Embryonic facial prominence (tissue), 1 donor: ENCODE measurements around the gene PCDH1.

Experiments used
- DNase-seq: peaks from one replicate; pipeline ENCODE4 v3.0.0-alpha.2; 2016; ENCODE audit errors: extremely low spot score

PCDH1 gene

GRCh38 chr5:141873933-141874261 is 4.3 kb downstream of the PCDH1 start:
- DNase-seq, result no peak

- DNase-seq, result no peak
Measured at GRCh38 chr5:141872496-141873356, 5.5 kb downstream of the PCDH1 start.

DNA sequence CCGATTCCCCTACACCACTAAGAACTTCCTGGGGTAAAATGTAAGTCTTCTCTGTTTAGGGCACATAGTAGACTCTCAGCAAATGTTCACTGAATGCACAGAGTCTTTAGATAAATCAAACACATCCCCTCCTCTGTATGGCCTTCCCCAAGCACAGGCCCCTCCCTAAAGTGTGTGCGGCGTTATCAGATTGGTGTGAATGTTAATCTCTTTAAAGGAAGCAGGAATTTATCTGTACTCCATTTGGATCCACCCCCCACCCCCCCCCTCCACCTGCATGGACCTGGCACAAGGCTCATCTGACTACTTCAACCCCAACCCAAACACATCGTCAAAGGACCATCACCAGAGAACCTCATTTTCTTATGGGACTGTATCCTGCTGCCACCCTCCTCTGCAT is 6.3 kb downstream of the PCDH1 start:
- no peak for DNase-seq

DNA sequence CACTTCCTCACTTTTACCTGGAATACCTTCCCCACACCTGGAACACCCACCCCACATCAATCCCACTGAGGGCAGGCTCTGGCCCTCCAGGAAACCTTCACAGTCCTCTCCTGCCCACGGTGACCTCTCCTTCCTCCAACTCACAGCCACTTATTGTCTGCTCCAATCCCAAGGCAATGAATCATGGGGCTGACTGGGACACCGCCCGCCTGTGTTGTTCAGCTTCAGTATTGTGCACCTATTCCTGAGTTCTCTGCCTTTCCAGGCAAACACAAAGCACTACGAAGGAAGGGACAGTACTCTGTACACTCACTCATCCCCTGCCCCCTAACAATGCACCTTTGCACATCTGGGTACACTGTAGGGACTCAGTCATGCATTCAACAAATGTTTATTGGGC is 7.3 kb downstream of the PCDH1 start:
- no peak for DNase-seq

GRCh38 chr5:141870228-141870627 is 8.0 kb downstream of the PCDH1 start:
- no peak for DNase-seq

DNA sequence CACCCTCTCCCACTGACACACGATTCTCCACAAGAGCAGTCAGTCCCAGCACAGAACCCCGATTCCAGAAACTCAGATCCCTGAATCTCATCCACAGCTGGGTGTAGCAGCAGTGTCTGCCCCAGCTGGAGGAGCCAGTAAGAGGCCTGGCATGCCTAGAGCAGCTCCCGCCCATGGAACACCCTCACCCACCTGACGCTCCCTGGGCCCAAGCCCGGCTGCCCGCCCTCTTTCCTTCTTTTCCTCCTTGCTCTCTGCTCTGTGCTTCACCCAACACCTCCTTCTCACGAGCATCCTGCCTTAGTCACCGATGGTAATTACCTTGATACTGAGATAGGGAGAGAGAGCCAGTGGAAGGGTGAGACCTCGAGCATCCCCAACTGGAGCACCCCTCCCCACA is 8.7 kb downstream of the PCDH1 start:
- no peak for DNase-seq

DNA sequence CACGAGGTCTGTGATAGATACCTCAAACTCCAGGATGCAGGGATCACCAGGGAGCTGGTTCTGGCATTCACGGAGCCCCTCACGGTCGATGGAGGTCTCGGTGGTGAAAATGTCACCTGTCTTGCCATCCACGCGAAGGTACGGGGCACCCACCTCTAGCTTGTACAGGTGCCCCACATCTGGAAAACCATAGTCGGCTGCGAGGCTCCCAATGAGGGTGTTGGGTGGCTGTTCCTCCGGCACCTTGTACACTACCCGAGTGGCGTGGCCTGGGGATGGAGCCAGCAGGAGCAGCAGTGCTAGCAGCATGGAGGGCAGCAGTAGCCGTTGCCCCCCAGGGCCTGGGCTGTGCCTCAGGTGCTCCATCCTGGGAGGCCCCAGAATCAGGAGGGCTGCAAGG is 9.2 kb downstream of the PCDH1 start:
- no peak for DNase-seq

- no peak for DNase-seq
Measured at GRCh38 chr5:141868541-141868940, 9.7 kb downstream of the PCDH1 start.

GRCh38 chr5:141867651-141868050 is 10.6 kb downstream of the PCDH1 start:
- no peak for DNase-seq

- DNase-seq, result no peak
Measured at GRCh38 chr5:141867139-141867538, 11.1 kb downstream of the PCDH1 start.

GRCh38 chr5:141866096-141866495 is 12.1 kb downstream of the PCDH1 start:
- no peak for DNase-seq

GRCh38 chr5:141865406-141865805 is 12.8 kb downstream of the PCDH1 start:
- DNase-seq, result no peak

- no peak for DNase-seq
Measured at GRCh38 chr5:141864371-141865370, 13.5 kb downstream of the PCDH1 start.

GRCh38 chr5:141863569-141864178 is 14.5 kb downstream of the PCDH1 start:
- DNase-seq, result no peak

DNA sequence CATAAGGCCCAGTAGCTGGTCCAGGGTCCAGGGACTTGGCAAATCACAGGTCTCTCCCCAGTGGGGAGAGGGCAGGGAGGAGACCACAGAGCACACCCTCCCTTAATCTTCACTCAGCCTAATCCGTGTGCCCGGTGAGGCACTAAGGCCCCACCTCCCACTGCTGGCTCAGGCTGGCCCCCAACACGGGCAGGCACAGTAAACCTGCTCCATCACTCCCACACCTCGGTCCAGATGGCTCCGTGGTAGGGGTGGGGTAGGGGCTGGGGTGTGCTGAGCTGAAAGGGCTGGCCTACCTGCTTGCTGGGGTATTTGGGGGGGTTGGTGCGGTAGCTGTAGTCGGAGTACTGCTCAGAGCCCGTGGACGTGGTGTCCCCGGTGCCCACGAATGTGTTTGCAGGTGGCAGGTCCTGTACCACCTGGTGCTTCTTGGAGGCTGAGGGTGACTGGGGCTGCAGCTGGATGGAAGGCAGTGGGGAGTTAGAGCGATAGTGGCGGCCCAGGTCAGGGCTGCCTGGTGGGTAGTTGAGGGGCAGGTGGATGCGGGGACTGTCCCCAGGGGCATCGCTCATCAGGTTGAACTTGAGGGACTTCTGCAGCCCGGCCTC is 15.2 kb downstream of the PCDH1 start:
- DNase-seq, result no peak

- no peak for DNase-seq
Measured at GRCh38 chr5:141861194-141861593, 17.0 kb downstream of the PCDH1 start.

DNA sequence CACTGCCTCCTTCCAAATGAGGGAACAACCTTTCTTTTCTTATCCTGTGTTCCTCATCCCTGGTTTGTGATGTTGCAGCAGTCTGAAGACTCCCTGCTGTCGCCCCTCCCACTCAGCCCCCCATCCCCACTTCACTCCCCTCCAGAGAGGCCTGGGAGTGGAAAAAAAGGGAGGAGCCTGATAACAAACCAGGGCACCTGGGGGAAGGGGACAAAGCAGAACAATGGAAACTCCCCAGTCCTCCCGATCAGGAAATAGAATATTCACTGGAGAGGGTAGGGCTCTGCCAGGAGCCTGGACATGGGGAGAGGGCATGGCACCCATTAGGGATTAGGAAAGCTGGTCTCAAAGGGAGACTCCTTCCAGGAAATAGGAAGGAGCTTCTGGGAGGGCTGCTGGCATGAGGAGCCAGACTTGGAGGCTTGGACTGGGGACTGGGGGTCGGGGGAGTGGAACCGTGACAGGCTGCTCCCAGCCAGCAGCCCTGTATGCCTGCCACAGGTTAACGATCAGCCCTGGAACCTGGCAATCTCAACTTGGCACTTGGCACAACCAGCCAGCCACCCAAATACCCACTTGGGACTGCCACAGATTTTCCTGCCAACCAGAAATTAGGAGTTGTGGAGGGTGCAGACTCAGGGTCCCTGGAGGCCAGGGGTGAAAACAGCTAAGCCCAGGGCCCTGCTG is 20.0 kb downstream of the PCDH1 start:
- DNase-seq, result no peak

GRCh38 chr5:141857226-141857625 is 21.0 kb downstream of the PCDH1 start:
- no peak for DNase-seq

DNA sequence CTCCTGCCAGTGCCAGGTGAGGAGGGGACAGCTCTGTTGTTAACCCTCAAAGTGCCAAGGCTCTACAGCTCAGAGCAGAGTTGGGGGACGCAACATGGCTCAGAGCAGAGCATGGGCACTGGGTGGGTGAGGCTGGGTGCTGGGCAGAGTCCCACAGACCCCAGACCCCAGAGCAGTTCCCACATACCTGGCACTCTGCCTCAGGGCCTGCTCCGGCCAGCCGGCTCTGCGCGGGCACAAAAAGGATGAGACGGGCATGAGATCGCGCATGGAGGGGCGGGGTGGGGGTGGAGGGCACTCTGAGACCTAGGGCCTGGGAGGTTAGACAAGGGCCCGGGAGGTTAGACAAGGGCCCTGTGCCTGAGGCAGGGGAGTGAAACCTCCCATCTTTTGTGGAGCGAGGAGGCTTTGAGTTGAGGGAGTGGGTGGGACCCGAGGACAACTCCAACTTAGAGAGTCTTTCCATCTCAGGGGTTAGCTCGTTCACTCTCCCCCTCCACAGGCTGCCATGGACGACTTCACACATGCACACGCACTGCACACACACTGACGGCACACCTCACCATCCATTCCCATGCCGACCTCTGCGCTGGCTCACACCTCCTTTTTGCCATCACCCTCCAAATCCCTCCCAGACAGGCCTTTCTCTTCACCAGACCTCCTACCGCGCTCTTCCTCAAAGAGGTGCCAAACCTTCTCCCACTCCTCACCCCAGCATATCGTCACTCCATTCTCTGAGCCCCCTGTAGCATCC is 22.0 kb downstream of the PCDH1 start:
- DNase-seq, result no peak

GRCh38 chr5:141855265-141856036 is 22.8 kb downstream of the PCDH1 start:
- no peak for DNase-seq
